ENCODE measurements around the gene ASCC3. TPM values are rescaled to one million over a fixed set of nuclear protein-coding genes. Genes with fewer than 3 reads are reported as not detected.

ASCC3 gene
- total RNA-seq, 1 donor from 2014 or later = 47.8 TPM

DNA sequence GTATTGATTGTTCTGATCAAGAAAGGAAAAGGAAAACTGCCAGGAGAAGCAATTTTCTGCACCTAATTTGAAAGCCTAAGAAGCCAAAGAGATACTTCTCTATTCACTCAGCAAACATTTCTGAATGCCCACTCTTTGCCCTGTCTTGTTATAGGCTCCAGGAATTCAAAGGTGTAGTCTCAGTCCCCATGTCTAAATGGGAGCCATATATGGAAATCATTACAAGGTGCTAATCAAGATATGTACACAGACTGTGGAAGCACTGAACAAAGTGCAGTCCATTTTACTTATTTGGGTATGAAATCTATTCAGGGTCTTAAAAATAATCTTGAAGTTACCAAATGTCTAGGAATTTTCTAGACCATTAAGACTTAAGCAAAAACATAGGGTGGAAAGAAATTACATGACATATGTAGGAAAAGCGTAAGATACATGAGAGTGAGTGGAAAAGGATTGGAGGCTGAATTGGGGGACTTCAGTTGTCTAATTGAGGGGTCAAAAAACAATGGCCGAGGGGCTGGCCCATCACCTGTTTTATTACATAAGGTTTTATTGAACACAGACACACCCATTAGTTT lies 39.0 kb upstream of the ASCC3 start:
- Mint-ChIP-seq H3K36me3 (ENCODE audit: low read depth) (no peaks in the 10 kb centered on the region), H3K27ac (no peak overlapping the region), H3K4me3 (no peak overlapping the region), H3K9me3 (no peaks in the 10 kb centered on the region), H3K4me1 (no peaks in the 10 kb centered on the region), H3K27me3 (peaks cover 7% of the 10 kb centered on the region)
- no peak for DNase-seq
- ATAC-seq (ENCODE audit: low read depth) = no peak
- CTCF ChIA-PET = no interaction called here
- intact Hi-C loops (cut with micrococcal nuclease) = no loop called here
- TF ChIP-seq, protein P1, sequence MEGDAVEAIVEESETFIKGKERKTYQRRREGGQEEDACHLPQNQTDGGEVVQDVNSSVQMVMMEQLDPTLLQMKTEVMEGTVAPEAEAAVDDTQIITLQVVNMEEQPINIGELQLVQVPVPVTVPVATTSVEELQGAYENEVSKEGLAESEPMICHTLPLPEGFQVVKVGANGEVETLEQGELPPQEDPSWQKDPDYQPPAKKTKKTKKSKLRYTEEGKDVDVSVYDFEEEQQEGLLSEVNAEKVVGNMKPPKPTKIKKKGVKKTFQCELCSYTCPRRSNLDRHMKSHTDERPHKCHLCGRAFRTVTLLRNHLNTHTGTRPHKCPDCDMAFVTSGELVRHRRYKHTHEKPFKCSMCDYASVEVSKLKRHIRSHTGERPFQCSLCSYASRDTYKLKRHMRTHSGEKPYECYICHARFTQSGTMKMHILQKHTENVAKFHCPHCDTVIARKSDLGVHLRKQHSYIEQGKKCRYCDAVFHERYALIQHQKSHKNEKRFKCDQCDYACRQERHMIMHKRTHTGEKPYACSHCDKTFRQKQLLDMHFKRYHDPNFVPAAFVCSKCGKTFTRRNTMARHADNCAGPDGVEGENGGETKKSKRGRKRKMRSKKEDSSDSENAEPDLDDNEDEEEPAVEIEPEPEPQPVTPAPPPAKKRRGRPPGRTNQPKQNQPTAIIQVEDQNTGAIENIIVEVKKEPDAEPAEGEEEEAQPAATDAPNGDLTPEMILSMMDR (IDR thresholded peaks at IDR 0.05) = no peak
- POLR2A ChIA-PET = no interaction called here

DNA sequence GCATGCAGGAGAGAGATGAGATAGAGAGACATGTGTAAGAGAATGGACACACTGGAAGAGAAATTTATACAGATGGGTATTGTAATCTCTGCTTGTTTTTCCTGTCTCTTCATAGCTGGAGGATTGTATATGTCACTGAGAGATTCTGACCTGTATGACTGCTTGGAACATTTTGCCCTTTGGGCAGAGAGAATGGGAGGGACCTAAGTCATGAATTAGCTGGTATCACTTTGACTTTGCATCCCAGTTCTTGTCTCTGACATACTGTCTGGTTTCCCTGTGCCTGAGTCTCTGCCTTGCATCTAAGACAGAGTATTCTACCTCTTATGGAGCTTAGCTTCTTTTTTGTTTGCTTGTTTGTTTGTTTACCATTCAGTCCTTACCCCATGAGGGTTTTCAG lies 37.0 kb upstream of the ASCC3 start:
- Mint-ChIP-seq H3K27me3 (peaks cover 7% of the 10 kb centered on the region), H3K9me3 (no peaks in the 10 kb centered on the region), H3K4me3 (no peak overlapping the region), H3K36me3 (ENCODE audit: low read depth) (no peaks in the 10 kb centered on the region), H3K4me1 (no peaks in the 10 kb centered on the region), H3K27ac (no peak overlapping the region)
- DNase-seq (no peak), ATAC-seq (ENCODE audit: low read depth) (no peak)
- TF ChIP-seq, protein P1 (IDR thresholded peaks at IDR 0.05) = no peak
- POLR2A ChIA-PET = no interaction called here
- intact Hi-C loops (cut with micrococcal nuclease) = no loop called here
- CTCF ChIA-PET = no interaction called here

DNA sequence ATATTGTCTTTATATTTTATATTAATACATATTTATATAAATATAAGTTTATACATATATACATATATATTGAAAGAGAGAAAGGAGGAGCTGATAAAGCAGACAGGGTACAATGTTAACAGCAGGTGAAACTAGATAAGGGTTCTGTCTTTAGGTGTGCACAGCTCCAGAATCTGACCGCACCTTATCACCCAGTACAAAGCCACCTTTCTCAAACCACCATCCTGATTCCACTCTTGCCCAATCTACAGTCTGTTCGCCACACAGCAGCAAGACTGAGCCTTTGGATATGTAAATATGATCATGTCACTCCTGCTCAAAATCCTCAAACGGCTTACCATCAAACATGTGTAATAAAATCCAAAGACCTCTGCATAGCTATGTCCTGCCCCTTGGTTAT lies 34.7 kb upstream of the ASCC3 start:
- DNase-seq (no peak), ATAC-seq (ENCODE audit: low read depth) (no peak)
- peaks cover 7% of the 10 kb centered on the region for H3K27me3 Mint-ChIP-seq
- no peaks in the 10 kb centered on the region for H3K36me3 Mint-ChIP-seq (ENCODE audit: low read depth)
- intact Hi-C loops (cut with micrococcal nuclease) = no loop called here
- TF ChIP-seq, protein P1 (IDR thresholded peaks at IDR 0.05) = no peak
- no peaks in the 10 kb centered on the region for H3K9me3 Mint-ChIP-seq
- POLR2A ChIA-PET = no interaction called here
- CTCF ChIA-PET = no interaction called here
- H3K4me1 Mint-ChIP-seq = no peaks in the 10 kb centered on the region
- H3K4me3 Mint-ChIP-seq = no peak overlapping the region
- no peak overlapping the region for H3K27ac Mint-ChIP-seq

DNA sequence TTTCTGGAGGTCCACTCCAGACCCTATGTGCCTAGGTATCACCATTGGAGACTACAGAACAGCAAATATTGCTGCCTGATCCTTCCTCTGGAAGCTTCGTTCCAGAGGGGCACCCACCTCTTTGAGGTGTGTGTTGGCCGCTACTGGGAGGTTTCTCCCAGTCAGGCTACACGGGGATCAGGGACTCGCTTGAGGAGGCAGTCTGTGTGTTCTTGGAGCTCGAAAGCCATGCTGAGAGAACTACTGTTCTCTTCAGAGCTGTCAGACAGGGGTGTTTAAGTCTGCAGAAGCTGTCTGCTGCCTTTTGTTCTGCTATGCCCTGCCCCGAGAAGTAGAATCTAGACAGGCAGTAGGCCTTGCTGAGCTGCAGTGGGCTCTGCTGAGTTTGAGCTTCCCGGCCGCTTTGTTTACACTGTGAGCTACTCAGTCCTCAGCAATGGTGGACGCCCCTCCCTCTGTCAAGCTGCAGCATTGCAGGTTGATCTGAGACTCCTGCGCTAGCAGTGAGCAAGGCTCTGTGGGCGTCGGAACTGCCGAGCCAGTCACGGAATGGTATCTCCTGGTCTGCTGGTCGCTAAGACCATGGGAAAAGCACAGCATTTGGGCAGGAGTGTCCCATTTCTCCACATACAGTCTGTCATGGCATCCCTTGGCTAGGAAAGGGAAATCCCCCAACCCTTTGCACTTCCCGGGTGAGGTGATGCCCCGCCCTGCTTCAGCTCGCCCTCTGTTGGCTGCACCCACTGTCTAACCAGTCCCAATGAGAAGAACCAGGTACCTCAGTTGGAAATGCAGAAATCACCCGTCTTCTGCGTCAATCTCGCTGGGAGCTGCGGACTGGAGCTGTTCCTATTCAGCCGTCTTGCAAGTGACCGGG lies 32.5 kb upstream of the ASCC3 start:
- peaks cover 7% of the 10 kb centered on the region for H3K27me3 Mint-ChIP-seq
- no peaks in the 10 kb centered on the region for H3K36me3 Mint-ChIP-seq (ENCODE audit: low read depth)
- H3K4me1 Mint-ChIP-seq = no peaks in the 10 kb centered on the region
- no peak for ATAC-seq (ENCODE audit: low read depth)
- intact Hi-C loops (cut with micrococcal nuclease) = no loop called here
- DNase-seq = no peak
- ChIA-PET POLR2A (no interaction called here), CTCF (no interaction called here)
- H3K4me3 Mint-ChIP-seq = no peak overlapping the region
- TF ChIP-seq, protein P1 (IDR thresholded peaks at IDR 0.05) = no peak
- H3K27ac Mint-ChIP-seq = no peak overlapping the region
- no peaks in the 10 kb centered on the region for H3K9me3 Mint-ChIP-seq

DNA sequence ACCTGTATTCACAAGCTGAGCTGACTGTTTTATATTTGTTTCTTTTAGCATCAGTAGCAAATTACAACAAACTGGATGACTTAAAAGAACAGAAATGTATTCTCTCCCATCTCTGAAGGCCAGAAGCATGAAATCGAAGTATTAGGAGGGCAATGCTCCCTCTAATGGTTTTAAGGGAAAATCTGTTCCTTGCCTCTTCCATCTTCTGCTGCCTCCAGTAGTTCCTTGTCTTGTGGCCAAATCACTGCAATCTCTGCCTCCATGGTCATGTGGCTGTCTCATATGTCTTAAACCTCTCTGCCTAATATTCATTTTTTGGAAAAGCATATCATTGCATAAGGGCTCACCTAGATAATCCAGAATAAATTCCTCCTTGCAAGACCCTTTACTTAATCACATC lies 25.2 kb upstream of the ASCC3 start:
- H3K27me3 Mint-ChIP-seq = peaks cover 5% of the 10 kb centered on the region
- no peak overlapping the region for H3K27ac Mint-ChIP-seq
- no peak for ATAC-seq (ENCODE audit: low read depth)

More for the DNA sequence above, 25.2 kb upstream of the ASCC3 start:
- TF ChIP-seq, protein P1 (IDR thresholded peaks at IDR 0.05) = no peak
- ChIA-PET POLR2A (no interaction called here), CTCF (no interaction called here)
- no peaks in the 10 kb centered on the region for H3K4me1 Mint-ChIP-seq
- no peak for DNase-seq
- H3K36me3 Mint-ChIP-seq (ENCODE audit: low read depth) = no peaks in the 10 kb centered on the region
- intact Hi-C loops (cut with micrococcal nuclease) = no loop called here
- no peaks in the 10 kb centered on the region for H3K9me3 Mint-ChIP-seq
- H3K4me3 Mint-ChIP-seq = no peak overlapping the region
